Brain microvascular endothelial cell (primary cell): Measurements from ENCODE around the gene STRIP1.

Experiments
- DNase-seq: peaks from one replicate; pipeline ENCODE4 v3.0.0-alpha.2; 2020
- H3K27ac ChIP-seq: fragments of 250-450 bp; sonication (Bioruptor Pico); 2 replicates; pipeline ENCODE4 v1.5.1; 2020; ENCODE audit warnings: mild to moderate bottlenecking, moderate library complexity
- H3K27me3 ChIP-seq: fragments of 250-450 bp; sonication (Bioruptor Pico); replicated peaks from 2 replicates; pipeline ENCODE4 v1.5.1; 2020; ENCODE audit warnings: mild to moderate bottlenecking
- H3K36me3 ChIP-seq: fragments of 250-450 bp; sonication (Bioruptor Pico); replicated peaks from 2 replicates; pipeline ENCODE4 v1.5.1; 2020; ENCODE audit warnings: mild to moderate bottlenecking
- H3K4me3 ChIP-seq: 2 replicates; pipeline ENCODE4 v1.5.1; 2011; ENCODE audit warnings: low read depth, mild to moderate bottlenecking, control low read depth, low read length, moderate library complexity
- in situ Hi-C: cut with HindIII; loops from 2 replicates; pipeline ENCODE4 v1.10.0; 2017; ENCODE audit warnings: low sequenced_read_pairs, low pct_ligation_motif_present
- TF ChIP-seq, protein P1 (sequence below): IDR thresholded peaks from 2 replicates; pipeline ENCODE4 v1.5.1; 2011; ENCODE audit warnings: low read depth, mild to moderate bottlenecking, moderate library complexity, low read length, control low read depth, inconsistent platforms; ENCODE audit errors: missing control alignments

Gene STRIP1

GRCh38 chr1:110091381-110091780 is 57.0 kb downstream of the STRIP1 start:
- TF ChIP-seq, protein P1, sequence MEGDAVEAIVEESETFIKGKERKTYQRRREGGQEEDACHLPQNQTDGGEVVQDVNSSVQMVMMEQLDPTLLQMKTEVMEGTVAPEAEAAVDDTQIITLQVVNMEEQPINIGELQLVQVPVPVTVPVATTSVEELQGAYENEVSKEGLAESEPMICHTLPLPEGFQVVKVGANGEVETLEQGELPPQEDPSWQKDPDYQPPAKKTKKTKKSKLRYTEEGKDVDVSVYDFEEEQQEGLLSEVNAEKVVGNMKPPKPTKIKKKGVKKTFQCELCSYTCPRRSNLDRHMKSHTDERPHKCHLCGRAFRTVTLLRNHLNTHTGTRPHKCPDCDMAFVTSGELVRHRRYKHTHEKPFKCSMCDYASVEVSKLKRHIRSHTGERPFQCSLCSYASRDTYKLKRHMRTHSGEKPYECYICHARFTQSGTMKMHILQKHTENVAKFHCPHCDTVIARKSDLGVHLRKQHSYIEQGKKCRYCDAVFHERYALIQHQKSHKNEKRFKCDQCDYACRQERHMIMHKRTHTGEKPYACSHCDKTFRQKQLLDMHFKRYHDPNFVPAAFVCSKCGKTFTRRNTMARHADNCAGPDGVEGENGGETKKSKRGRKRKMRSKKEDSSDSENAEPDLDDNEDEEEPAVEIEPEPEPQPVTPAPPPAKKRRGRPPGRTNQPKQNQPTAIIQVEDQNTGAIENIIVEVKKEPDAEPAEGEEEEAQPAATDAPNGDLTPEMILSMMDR: no peak
- Histone ChIP-seq H3K4me3 (no peak overlapping the region), H3K36me3 (no peaks in the 10 kb centered on the region), H3K27me3 (peaks cover 7% of the 10 kb centered on the region), H3K27ac (no peak overlapping the region)
- in situ Hi-C loops: no loop called here
- DNase-seq: no peak

DNA sequence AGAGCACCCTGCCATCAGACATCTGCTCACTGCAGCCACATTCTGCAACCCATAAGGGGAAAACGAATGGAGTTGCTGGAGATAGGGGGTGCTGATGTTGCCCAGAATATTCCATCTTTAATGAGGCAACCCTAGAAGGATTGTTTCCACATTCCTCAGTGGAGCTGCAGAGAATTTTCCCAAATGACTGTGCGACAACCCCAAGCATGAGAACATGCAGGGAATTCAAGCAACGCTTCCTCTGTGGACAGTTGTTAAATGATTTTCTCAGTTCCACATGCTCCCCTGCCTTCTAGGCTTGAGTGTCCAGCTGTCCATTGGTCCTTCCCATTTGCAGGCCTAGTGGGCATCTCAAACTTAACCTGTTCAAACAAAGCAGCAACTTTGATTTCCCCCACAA is 57.4 kb downstream of the STRIP1 start:
- TF ChIP-seq, protein P1: no peak
- no peak overlapping the region for H3K27ac ChIP-seq
- no peaks in the 10 kb centered on the region for H3K36me3 ChIP-seq
- no peak for DNase-seq
- in situ Hi-C loops: no loop called here
- peaks cover 3% of the 10 kb centered on the region for H3K27me3 ChIP-seq
- H3K4me3 ChIP-seq: no peak overlapping the region

DNA sequence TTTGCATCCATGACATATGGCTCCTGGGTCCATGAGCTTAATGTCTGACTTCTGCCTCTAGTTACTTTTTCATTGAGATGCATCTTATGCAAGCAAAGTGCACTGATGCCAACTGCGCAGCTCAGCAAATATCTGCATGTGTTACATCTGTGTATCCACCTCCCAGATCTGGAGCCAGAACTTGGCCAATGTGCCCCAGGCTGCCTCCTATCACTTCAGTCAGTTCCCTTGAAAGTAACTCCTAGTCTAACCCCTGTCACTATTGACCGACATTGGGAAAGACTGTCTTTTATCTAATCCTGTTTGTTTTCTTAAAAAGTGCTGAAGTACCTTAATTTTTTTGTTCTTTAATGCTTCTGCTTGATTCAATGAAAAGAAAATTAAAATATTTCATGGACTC is 58.6 kb downstream of the STRIP1 start:
- in situ Hi-C loops: no loop called here
- Histone ChIP-seq H3K36me3 (no peaks in the 10 kb centered on the region), H3K4me3 (no peak overlapping the region), H3K27ac (no peak overlapping the region), H3K27me3 (no peaks in the 10 kb centered on the region)
- TF ChIP-seq, protein P1: no peak
- DNase-seq: no peak

- no peaks in the 10 kb centered on the region for H3K36me3 ChIP-seq
- H3K27me3 ChIP-seq: no peaks in the 10 kb centered on the region
- H3K27ac ChIP-seq: no peak overlapping the region
- no peak overlapping the region for H3K4me3 ChIP-seq
- TF ChIP-seq, protein P1: no peak
- no peak for DNase-seq
- in situ Hi-C loops: no loop called here
These were observed 60.7 kb downstream of the STRIP1 start for GRCh38 chr1:110094931-110095654.

DNA sequence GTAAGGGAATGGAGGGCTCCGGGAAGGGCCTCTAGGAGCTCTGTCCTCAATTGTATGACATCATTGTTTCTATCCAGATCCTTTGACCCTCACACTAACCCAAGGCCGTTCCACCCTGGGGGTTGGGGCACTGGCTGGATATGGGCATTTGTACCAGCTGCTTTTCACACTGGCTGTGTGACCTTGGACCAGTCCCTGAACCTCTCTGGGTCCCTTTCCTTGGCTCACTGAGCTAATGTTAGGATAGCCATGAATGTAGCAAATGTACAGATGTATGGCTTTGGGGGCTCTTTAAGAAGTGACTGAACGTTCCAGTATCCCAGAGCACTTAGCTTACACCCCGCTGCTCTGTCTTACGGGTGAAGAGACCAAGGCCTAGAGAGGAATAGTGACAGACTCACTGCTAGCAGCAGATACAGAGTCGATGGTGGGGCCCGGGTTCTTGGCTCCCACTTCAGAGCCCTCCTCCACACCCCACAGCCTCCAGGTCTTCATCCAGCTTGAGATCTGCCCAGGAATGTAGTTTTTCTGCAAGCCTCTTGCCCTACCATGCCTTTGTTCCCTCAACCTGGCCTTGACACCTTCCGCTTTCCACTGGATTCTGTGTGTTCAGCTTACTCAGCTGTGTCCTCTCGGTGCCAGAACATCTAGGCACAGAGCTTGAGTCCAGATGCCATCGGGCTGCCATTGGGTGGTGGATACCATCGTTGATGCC is 63.2 kb downstream of the STRIP1 start:
- Histone ChIP-seq H3K27ac (no peak overlapping the region), H3K36me3 (no peaks in the 10 kb centered on the region), H3K27me3 (no peaks in the 10 kb centered on the region), H3K4me3 (no peak overlapping the region)
- in situ Hi-C loops: no loop called here
- DNase-seq: no peak
- TF ChIP-seq, protein P1: no peak
